ENCODE measurements around the gene SLC8B1. TPM values are rescaled to one million over a fixed set of nuclear protein-coding genes. Genes with fewer than 3 reads are reported as not detected.
A peak's percentile ranks its signal among the peaks of the same experiment; 100 is the strongest.

SLC8B1 gene
- total RNA-seq, 1 donor from 2014 or later, result 34.3 TPM

- ATAC-seq, result no peak
- intact Hi-C loops (cut with DNase I), result loop anchor here (10.0 kb wide), 1 partner anchor 510 kb away; no protein-coding TSS in a partner anchor
- no peak for DNase-seq (ENCODE audit: low spot score)
Measured at GRCh38 chr12:113284751-113285150, 50.2 kb downstream of the SLC8B1 start.

DNA sequence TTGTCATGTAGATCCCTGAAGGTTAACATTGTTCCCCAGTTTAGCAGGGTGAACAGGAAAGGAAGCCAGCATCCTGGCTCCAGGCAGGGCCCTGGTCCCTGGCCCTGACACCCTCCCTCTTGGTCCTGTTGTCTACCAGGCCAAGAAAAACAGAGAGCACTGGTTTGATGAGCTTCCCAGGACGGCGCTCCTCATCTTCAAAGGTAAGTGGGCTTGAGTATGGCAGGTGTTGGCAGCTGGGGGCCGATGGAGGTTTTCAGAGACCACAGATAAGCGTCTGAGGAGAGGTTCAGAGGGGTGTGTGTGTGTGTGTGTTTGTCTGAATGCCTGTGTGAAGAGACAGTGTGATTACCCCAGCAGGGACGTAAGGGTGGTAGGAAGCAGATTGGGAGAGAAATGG, 56.3 kb downstream of the SLC8B1 start:
- intact Hi-C loops (cut with DNase I), result no loop called here
- ATAC-seq (no peak), DNase-seq (ENCODE audit: low spot score) (no peak)

GRCh38 chr12:113278141-113278540, 56.8 kb downstream of the SLC8B1 start:
- intact Hi-C loops (cut with DNase I), result no loop called here
- DNase-seq (ENCODE audit: low spot score), result no peak
- no peak for ATAC-seq

DNA sequence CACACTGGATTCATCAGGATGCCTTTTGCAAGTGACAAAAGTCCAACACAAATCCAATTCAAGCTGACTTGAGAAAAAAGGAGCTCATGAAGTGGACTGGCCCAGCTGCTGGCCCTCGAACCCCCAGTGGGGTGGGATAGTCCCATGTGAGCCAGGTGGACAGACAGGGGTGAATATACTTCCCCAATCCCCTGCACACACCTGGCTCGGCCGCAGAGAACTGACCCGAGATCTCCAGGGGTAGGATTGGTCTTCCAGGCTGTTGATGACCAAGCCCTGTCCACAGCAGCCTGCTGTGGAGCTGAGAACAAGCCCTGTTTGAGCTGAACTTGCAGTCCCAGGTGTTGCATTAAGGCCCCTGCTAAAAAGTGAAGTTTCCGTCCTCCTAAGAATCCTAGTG, 57.4 kb downstream of the SLC8B1 start:
- intact Hi-C loops (cut with DNase I), result no loop called here
- ATAC-seq (no peak), DNase-seq (ENCODE audit: low spot score) (no peak)

GRCh38 chr12:113276946-113277500, 57.9 kb downstream of the SLC8B1 start:
- ATAC-seq (no peak), DNase-seq (ENCODE audit: low spot score) (no peak)
- intact Hi-C loops (cut with DNase I), result no loop called here

DNA sequence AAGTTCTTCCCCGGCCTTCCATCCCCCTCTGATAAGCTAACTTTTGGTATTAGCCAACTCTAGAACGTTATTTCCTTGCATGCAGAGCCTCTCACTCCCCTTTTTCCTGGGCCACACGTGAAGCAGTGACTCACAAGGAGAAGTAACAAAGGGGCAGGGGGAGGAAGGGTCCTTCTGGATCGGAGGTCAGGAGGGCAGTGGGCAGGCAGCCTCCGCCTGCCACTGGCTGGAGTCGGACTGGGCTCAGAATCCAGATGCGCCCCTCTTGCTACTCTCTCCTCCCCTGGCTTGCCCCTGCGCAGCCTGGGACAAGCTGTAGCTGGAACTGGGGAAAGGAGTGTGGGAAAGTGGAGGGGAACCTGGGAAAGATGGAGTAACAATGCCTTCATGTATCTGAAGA, 58.6 kb downstream of the SLC8B1 start:
- intact Hi-C loops (cut with DNase I), result no loop called here
- DNase-seq (ENCODE audit: low spot score), result no peak
- no peak for ATAC-seq

GRCh38 chr12:113274848-113275247, 60.1 kb downstream of the SLC8B1 start:
- DNase-seq (ENCODE audit: low spot score) (no peak), ATAC-seq (no peak)
- intact Hi-C loops (cut with DNase I), result no loop called here

DNA sequence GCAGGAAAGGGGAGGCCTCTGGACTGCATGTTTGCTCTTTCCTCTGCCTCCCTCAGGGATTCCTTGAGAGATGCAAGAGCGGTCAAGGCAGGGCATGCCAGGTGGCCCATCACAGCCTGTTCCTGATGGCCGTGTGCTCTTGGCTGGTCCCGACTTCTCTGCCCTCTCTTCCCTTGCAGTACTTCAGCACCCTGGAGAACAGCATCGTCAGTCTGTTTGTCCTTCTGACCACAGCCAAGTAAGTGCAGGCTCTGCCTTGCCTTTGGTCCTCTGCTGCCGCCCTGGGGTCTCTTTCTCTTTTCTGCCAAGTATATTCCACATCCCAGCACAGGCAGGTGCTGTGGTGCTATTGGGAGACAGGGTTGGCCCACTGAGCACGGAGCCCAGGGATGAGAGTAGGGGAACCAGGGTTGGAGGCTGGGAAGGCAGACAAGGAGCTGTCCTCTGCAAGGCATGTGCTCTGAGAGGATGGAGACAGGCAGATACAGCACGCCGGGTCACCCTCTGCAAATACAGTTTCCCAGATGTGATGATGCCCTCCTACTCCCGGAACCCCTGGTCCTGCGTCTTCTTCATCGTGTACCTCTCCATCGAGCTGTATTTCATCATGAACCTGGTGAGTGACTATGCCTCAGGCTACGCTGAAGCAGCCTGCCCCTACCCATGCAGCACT, 61.7 kb downstream of the SLC8B1 start:
- DNase-seq (ENCODE audit: low spot score) (no peak), ATAC-seq (no peak)
- intact Hi-C loops (cut with DNase I), result no loop called here

GRCh38 chr12:113271853-113272561, 62.9 kb downstream of the SLC8B1 start:
- ATAC-seq (peak; percentile 96), DNase-seq (ENCODE audit: low spot score) (peak; percentile 86)
- intact Hi-C loops (cut with DNase I), result no loop called here

GRCh38 chr12:113271466-113271852, 63.5 kb downstream of the SLC8B1 start:
- DNase-seq (ENCODE audit: low spot score) (no peak), ATAC-seq (no peak)
- intact Hi-C loops (cut with DNase I), result no loop called here

DNA sequence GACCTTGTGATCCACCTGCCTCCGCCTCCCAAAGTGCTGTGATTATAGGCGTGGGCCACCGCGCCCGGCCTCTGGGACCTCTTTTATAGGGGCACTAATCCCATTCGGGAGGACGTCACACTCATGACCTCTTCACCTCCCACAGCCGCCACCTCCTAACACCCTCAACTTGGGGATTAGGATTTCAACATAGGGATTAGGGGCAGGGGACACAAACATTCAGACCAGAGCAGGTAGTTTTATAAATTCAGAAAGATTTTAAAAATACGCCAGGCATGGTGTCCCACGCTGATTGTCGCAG, 64.2 kb downstream of the SLC8B1 start:
- DNase-seq (ENCODE audit: low spot score) (no peak), ATAC-seq (no peak)
- intact Hi-C loops (cut with DNase I), result no loop called here

DNA sequence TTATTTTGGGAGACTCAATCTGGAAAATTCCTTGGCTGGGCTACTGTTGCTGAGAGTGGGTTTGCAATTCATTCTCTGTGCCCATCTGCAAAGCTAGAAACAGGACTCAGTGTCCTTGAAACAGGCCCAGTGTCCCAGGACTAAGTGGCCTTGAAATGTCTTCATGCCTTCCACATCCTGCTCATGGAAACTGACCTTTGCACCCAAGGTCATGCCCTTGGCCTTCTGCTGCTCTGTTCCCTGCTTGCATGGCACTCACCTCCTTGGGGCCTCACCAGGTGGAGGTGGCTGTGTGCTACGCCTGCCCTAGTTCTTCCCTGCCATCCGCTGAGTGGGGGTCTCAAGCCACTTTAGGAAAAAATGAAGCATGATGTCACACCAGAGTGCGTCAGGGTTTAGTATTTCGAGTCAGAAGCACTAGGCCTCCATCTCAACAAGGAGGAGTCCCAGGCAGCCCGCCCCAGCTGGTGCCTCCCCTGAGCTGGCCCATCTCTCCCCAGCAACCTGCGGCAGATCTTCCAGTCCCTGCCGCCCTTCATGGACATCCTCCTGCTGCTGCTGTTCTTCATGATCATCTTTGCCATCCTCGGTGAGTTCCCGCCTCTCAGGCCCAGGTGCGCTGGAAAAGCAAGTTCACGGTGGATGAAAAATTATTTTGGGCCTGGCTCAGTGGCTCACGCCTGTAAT, 65.5 kb downstream of the SLC8B1 start:
- ATAC-seq, result no peak
- intact Hi-C loops (cut with DNase I), result no loop called here
- DNase-seq (ENCODE audit: low spot score), result no peak

- intact Hi-C loops (cut with DNase I), result no loop called here
- no peak for DNase-seq (ENCODE audit: low spot score)
- no peak for ATAC-seq
Measured at GRCh38 chr12:113268621-113269020, 66.3 kb downstream of the SLC8B1 start.

- intact Hi-C loops (cut with DNase I), result no loop called here
- ATAC-seq (no peak), DNase-seq (ENCODE audit: low spot score) (no peak)
Measured at GRCh38 chr12:113268136-113268535, 66.8 kb downstream of the SLC8B1 start.

DNA sequence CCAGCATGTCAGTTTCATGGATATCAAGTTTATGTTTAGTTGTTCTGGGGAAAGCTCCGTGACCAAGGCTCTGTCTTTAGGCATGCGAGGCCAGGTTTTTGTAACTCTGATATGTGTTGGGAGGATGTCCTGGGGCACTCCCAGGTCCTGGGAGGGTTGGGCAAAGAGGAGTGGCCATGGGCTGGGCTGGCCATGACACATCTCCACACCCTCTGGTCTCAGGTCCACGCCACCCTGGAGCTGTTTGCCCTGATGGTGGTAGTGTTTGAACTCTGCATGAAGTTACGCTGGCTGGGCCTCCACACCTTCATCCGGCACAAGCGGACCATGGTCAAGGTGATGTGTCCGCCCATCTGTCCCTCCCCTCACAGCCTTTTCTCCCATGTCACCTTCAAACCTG, 67.3 kb downstream of the SLC8B1 start:
- DNase-seq (ENCODE audit: low spot score), result no peak
- intact Hi-C loops (cut with DNase I), result no loop called here
- ATAC-seq, result no peak

GRCh38 chr12:113266106-113266895, 68.6 kb downstream of the SLC8B1 start:
- intact Hi-C loops (cut with DNase I), result no loop called here
- DNase-seq (ENCODE audit: low spot score), result no peak
- ATAC-seq, result no peak

DNA sequence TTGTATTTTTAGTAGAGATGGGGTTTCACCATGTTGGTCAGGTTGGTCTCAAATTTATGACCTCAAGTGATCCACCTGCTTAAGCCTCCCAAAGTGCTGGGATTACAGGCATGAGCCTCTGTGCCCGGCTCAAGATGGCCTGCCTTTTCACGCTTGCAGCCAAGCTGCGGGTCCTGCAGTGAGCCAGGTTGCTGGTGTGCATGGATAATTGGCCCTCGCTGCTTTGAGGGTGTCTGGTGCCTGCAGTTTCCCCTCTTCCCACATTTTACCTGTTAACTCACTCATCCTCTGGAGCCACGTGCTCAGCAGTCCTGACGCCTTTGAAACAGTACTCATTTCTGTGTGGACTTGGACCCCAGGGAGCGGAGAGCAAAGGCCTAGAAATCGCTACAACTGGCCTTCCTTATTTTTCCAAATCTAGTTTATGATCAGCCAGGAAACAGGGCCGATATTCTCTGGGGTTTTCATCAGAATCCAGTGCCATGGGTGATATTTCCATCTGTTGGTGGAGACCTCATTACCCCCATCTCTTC, 71.4 kb downstream of the SLC8B1 start:
- ATAC-seq (no peak), DNase-seq (ENCODE audit: low spot score) (no peak)
- intact Hi-C loops (cut with DNase I), result no loop called here

DNA sequence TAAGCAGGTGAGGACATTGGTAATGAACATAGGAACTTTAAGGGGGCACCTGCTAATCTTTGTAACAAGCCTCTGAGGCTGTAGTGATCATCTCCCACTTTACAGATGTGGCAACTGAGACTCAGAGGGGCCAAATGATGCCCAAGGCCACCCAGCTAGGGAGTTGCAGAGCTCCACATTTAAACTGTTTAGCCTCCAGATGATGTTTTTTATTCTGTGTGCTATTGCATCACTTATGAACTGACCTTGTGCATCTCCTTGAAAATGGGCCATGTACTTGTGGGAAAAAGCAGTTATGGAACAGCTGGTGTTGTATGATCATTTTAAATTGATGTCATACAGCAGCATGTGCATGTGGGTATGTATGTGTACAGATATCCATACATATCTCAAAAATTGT, 72.2 kb downstream of the SLC8B1 start:
- ATAC-seq (peak; percentile 54), DNase-seq (ENCODE audit: low spot score) (no peak)
- intact Hi-C loops (cut with DNase I), result no loop called here

- DNase-seq (ENCODE audit: low spot score) (no peak), ATAC-seq (no peak)
- intact Hi-C loops (cut with DNase I), result no loop called here
Measured at GRCh38 chr12:113261847-113262470, 73.0 kb downstream of the SLC8B1 start.
